ENCODE results near the gene ERBB4.

Gene ERBB4

DNA sequence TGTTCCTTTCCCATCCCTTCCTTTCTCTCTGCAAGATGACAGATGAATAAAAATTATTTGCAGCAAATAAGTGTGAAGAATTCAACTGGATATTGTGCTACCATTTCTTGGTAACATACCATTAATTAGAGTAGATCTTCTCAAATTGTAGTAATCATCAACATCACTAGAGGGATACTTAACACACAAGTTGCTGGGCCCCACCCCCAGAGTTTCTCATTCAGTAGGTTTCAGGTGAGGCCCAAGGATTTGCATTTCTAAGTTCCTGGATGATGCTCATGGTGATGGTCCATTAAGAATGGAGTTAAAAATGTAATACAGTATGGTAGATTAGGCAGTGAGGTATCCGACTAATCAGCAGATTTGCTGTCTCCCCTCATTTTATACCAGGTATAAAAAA is 594.0 kb downstream of the ERBB4 start:
- in situ Hi-C loops (cut with MboI; ENCODE audit: low sequenced_read_pairs) = no loop called here
- H3K27me3 ChIP-seq (ENCODE audit: low read depth) = no peaks in the 10 kb centered on the region
- no peaks in the 10 kb centered on the region for H3K9me3 ChIP-seq
- H3K4me3 ChIP-seq = no peak overlapping the region
- H3K36me3 ChIP-seq (replicated peaks) = no peaks in the 10 kb centered on the region
- no peak for DNase-seq (ENCODE audit: low spot score in 2 of 2)
- no peaks in the 10 kb centered on the region for H3K4me1 ChIP-seq

DNA sequence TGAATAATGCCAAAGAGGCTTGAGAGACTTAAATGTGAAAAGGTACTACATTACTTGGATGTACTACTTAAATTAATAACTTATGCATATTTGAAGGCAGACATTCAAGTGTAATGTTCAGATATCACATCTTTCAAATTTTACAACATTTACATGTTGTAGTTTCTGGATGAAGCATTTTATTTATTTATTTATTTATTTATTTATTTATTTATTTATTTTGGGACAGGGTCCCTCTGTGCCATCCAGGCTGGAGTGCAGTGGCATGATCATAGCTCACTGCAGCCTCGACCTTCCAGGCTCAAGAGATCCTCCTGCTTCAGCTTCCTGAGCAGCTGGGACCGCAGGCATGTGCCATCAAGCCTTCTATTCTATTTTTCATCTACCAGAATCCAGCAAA is 596.4 kb downstream of the ERBB4 start:
- in situ Hi-C loops (cut with MboI; ENCODE audit: low sequenced_read_pairs) = no loop called here
- H3K4me1 ChIP-seq = no peaks in the 10 kb centered on the region
- H3K4me3 ChIP-seq = no peak overlapping the region
- H3K27me3 ChIP-seq (ENCODE audit: low read depth) = no peaks in the 10 kb centered on the region
- no peaks in the 10 kb centered on the region for H3K9me3 ChIP-seq
- DNase-seq (ENCODE audit: low spot score in 2 of 2) = no peak
- H3K36me3 ChIP-seq (replicated peaks) = no peaks in the 10 kb centered on the region

DNA sequence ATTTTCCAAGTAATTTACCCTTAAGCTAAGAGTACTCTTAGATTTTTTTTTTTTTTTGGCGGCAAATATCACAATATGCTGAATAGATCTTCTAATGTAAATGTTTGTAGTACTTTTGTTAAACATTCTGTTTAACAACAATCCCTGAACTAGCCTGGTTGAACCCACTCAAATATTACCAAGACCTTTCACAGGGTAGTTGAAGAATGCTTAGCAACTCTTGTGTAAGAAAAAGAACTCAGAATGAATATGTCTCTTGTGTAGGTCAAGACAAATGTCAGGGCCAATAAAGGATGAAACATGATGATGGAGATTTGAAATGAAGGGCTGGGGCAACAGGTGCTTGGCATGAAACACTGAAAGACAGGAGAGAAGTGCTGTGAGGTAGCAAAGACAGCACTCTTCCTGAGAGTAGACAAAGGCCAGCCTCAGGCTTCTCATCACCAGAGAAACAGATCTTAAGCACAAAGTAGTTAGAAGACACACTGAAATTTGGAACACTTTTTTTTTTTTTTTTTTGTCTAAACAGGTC is 597.3 kb downstream of the ERBB4 start:
- H3K9me3 ChIP-seq = no peaks in the 10 kb centered on the region

DNA sequence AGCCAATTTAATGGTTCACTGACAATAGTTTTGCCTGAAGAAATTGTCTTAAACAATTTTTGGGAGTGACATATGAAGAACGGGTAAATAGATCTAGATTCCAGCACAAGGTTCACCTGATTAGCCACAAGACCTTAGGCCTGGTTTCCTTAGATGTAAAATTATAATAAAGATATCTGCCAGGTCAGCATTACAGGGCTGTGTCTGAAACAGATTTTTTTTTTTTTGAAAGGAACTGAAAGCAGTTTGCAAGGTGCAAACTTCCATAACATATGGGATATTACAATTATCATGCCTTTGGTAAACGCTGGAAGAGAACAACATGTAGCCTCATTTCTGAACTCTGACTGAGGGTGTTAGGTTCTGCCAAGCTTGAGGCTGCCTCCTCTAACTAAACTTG is 599.4 kb downstream of the ERBB4 start:
- in situ Hi-C loops (cut with MboI; ENCODE audit: low sequenced_read_pairs) = no loop called here
- DNase-seq (ENCODE audit: low spot score in 2 of 2) = no peak
- Histone ChIP-seq H3K9me3 (no peaks in the 10 kb centered on the region), H3K36me3 (replicated peaks) (no peaks in the 10 kb centered on the region), H3K4me1 (no peaks in the 10 kb centered on the region), H3K27me3 (ENCODE audit: low read depth) (no peaks in the 10 kb centered on the region), H3K4me3 (no peak overlapping the region)

More for the DNA sequence above, 597.3 kb downstream of the ERBB4 start:
- Histone ChIP-seq H3K4me1 (no peaks in the 10 kb centered on the region), H3K36me3 (replicated peaks) (no peaks in the 10 kb centered on the region), H3K4me3 (no peak overlapping the region), H3K27me3 (ENCODE audit: low read depth) (no peaks in the 10 kb centered on the region)
- DNase-seq (ENCODE audit: low spot score in 2 of 2) = no peak
- in situ Hi-C loops (cut with MboI; ENCODE audit: low sequenced_read_pairs) = no loop called here

DNA sequence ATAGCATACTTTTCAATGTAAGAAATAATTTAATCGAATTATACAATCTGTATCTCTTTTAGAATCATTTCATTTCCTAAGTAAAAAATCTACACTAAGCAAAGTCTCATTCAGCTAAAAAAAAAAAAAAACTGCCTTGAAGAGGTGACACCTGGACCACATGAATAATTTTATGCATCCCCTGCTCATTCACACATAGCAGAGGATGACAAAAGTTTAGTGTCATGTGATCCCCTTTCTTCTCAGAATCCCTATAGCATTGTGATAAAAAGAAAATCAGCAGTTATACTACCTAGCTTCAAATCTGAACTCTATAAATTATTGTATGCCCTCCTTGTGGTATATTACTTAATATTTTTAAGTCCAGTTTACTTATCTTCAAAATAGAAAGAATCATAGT is 603.8 kb downstream of the ERBB4 start:
- Histone ChIP-seq H3K36me3 (replicated peaks) (no peaks in the 10 kb centered on the region), H3K9me3 (no peaks in the 10 kb centered on the region), H3K4me1 (no peaks in the 10 kb centered on the region; the same call in 1 of the 2 replicates), H3K27me3 (ENCODE audit: low read depth) (no peaks in the 10 kb centered on the region), H3K4me3 (no peak overlapping the region)
- in situ Hi-C loops (cut with MboI; ENCODE audit: low sequenced_read_pairs) = no loop called here
- no peak for DNase-seq (ENCODE audit: low spot score in 2 of 2)

DNA sequence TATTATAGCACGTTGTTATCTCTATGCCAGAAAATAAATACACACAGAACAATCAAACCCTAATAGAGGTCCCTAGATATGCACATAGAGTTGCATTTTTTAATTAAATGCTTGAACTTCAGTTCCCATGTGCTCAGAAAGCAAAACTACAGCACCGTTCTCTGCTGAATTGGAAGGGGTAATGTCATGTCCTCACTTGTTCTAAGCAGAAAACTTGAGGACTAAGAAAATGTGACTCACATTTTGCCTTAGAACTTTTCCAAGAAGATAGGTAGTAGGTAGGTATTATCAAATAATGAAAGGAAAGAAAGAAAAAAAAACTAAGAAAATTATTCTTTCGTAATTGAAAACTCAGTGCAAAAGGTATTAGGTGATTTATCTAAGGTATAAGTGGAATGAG is 607.3 kb downstream of the ERBB4 start:
- no peak overlapping the region for H3K4me3 ChIP-seq

DNA sequence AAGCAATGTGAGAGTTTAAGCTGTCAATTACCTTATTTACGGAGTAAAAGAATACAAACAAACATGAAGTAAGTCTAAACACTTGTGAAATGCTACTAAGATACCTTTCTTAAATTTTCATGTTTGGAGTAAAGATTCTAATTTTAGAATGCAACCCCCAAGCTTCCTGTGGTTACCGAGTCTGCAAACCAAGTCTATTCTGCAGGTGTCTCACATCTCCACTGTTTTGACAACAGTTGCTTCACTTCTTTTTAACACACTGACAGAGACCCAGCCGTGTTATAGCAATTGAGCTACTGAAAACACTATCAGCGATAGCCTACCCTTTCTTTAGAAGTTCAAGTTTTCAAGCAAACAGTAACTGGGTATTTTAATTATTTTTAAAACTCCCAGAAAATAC is 608.3 kb downstream of the ERBB4 start:
- Histone ChIP-seq H3K4me1 (no peaks in the 10 kb centered on the region; the same call in 1 of the 2 replicates), H3K9me3 (no peaks in the 10 kb centered on the region), H3K27me3 (ENCODE audit: low read depth) (no peaks in the 10 kb centered on the region), H3K4me3 (no peak overlapping the region), H3K36me3 (replicated peaks) (no peaks in the 10 kb centered on the region)
- DNase-seq (ENCODE audit: low spot score in 2 of 2) = no peak
- in situ Hi-C loops (cut with MboI; ENCODE audit: low sequenced_read_pairs) = no loop called here

More for the DNA sequence above, 607.3 kb downstream of the ERBB4 start:
- Histone ChIP-seq H3K27me3 (ENCODE audit: low read depth) (no peaks in the 10 kb centered on the region), H3K36me3 (replicated peaks) (no peaks in the 10 kb centered on the region), H3K4me1 (no peaks in the 10 kb centered on the region; the same call in 1 of the 2 replicates), H3K9me3 (no peaks in the 10 kb centered on the region)
- in situ Hi-C loops (cut with MboI; ENCODE audit: low sequenced_read_pairs) = no loop called here
- DNase-seq (ENCODE audit: low spot score in 2 of 2) = no peak

DNA sequence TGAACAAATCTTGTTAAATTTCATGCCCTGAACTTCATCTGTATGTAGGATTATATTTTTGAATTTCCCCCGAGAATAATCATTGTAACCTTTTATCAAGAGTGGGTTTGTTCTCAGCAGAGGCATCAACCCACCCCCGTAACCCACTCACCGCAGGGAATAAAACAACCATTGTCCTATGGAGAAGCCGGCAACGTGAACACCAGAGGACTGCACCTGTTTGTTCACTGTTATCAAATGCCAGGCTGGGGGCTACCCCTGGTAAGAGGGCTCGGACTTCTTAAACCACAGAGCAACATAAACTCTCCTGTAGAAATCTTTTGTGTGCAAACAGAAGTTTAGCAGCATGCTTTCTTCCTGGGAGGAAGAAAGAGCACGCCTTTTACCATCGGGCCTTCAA is 610.4 kb downstream of the ERBB4 start:
- Histone ChIP-seq H3K4me1 (peaks cover 4% of the 10 kb centered on the region), H3K4me3 (no peak overlapping the region)
- in situ Hi-C loops (cut with MboI; ENCODE audit: low sequenced_read_pairs) = no loop called here

DNA sequence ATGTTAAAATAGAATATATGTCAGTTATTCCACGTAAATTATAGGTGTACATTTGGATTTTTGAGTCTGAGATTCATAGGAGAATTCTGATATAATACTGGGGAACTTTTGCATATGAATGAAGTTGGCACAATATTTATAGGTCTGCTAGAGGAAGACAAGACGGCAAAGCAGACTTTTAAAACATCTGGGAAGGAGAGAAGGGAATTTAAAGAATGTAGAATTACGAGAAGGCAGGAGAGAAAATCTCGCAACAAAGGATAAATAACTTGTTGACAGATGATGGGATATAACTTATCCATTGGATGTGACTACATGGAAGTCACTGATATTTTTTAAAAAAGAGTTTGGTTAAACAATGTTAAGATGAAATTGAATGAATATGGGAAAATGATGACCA is 615.6 kb downstream of the ERBB4 start:
- Histone ChIP-seq H3K36me3 (replicated peaks) (no peaks in the 10 kb centered on the region), H3K27me3 (ENCODE audit: low read depth) (no peaks in the 10 kb centered on the region), H3K9me3 (no peaks in the 10 kb centered on the region), H3K4me1 (peaks cover 12% of the 10 kb centered on the region), H3K4me3 (no peak overlapping the region)
- peak in 1 of 2 experiments; percentile 65 for DNase-seq (ENCODE audit: low spot score in 2 of 2)
- in situ Hi-C loops (cut with MboI; ENCODE audit: low sequenced_read_pairs) = no loop called here

More for the DNA sequence above, 610.4 kb downstream of the ERBB4 start:
- H3K27me3 ChIP-seq (ENCODE audit: low read depth) = no peaks in the 10 kb centered on the region
- no peak for DNase-seq (ENCODE audit: low spot score in 2 of 2)
- no peaks in the 10 kb centered on the region for H3K36me3 ChIP-seq (replicated peaks)
- no peaks in the 10 kb centered on the region for H3K9me3 ChIP-seq

DNA sequence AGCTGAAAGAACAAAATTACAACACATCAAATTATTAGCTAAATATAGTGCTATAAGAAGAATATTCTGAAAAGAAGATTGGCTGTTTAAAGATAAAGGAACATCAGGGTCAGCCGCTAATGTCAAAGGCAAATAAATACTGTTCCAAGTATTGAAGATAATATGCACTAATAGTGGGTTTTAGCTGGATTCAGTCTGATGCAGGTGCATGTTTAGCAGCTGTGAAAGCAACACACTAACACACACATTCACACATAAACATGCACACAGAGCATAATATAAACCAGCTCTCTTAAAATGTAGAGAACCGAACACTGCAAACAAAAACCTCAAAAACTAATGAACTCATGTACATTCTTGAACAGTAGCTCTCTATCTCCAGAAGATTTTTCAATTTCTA is 634.6 kb downstream of the ERBB4 start:
- H3K27me3 ChIP-seq (ENCODE audit: low read depth) = no peaks in the 10 kb centered on the region
- H3K36me3 ChIP-seq (replicated peaks) = no peaks in the 10 kb centered on the region
- DNase-seq (ENCODE audit: low spot score in 2 of 2) = no peak
- in situ Hi-C loops (cut with MboI; ENCODE audit: low sequenced_read_pairs) = no loop called here
- no peaks in the 10 kb centered on the region for H3K9me3 ChIP-seq
- H3K4me1 ChIP-seq = no peaks in the 10 kb centered on the region
- no peak overlapping the region for H3K4me3 ChIP-seq

DNA sequence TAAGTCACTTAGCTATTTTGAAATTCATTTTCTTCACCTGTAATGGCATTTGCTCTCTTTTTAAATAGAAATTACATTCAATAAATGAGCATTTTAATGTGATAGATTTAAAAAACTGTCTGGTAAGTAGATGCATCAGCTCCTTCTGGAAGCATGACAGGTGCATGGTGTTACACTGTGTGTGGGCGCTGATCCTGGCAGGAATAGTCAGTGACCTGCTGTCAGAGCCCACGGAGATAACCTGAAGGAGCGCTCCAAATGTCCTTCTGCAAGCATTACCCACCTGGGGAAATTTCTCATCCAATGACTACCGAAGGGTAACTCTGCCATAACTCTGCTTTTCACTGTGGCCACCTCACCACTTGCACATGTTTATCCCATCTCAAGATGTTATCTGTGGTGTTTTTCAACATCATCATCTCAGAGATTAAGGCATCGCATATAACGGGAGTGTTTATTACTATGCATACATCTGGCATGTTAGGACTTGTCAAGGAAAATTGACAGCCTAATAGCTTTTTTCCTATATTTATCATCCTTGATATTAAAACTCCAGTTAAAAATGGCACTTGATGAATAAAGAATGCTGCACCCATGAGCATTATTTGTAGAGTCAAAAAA is 637.3 kb downstream of the ERBB4 start:
- Histone ChIP-seq H3K27me3 (ENCODE audit: low read depth) (no peaks in the 10 kb centered on the region), H3K9me3 (no peaks in the 10 kb centered on the region), H3K4me3 (no peak overlapping the region), H3K36me3 (replicated peaks) (no peaks in the 10 kb centered on the region), H3K4me1 (no peaks in the 10 kb centered on the region)
- no peak for DNase-seq (ENCODE audit: low spot score in 2 of 2)
- in situ Hi-C loops (cut with MboI; ENCODE audit: low sequenced_read_pairs) = no loop called here

DNA sequence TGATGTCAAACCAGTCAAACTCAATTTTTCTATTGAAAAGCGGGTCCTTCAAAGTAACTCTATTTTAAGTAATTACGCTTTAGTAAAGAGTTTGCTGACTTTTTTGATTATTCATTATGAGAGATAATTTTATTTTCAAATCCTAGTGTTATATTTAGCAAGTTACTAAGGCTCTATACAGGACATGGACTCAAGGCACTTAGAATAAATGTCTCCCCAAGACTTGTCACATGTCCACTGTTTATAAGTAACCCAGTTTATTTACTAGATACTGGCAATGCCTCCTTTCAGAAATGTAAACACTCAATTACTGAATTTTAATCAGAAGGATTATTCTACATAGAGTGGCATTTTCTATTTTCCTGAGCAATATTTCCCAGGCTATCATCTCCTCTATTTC is 638.1 kb downstream of the ERBB4 start:
- in situ Hi-C loops (cut with MboI; ENCODE audit: low sequenced_read_pairs) = no loop called here
- Histone ChIP-seq H3K9me3 (no peaks in the 10 kb centered on the region), H3K4me1 (no peaks in the 10 kb centered on the region), H3K36me3 (replicated peaks) (no peaks in the 10 kb centered on the region), H3K4me3 (no peak overlapping the region), H3K27me3 (ENCODE audit: low read depth) (no peaks in the 10 kb centered on the region)
- DNase-seq (ENCODE audit: low spot score in 2 of 2) = no peak

DNA sequence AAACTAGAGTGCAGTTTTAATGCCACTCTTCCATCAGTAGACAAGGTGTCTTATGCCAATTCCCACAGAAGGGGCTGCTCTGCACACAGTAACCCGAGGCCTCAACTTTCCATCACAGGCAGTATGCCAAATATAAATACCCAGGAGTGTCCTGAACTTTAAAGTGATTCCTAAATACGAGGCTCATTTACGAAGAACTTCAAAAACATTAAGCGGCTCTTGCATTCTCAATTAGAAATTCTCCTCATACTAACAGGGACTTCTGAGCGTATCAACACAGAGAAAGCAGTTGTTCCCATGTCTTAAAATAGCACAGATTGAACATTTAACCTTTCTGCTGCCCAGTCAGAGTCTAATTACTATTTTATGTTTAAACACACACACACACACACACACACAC is 638.6 kb downstream of the ERBB4 start:
- no peak for DNase-seq (ENCODE audit: low spot score in 2 of 2)
- in situ Hi-C loops (cut with MboI; ENCODE audit: low sequenced_read_pairs) = no loop called here
- Histone ChIP-seq H3K4me1 (no peaks in the 10 kb centered on the region), H3K27me3 (ENCODE audit: low read depth) (no peaks in the 10 kb centered on the region), H3K9me3 (no peaks in the 10 kb centered on the region), H3K4me3 (no peak overlapping the region), H3K36me3 (replicated peaks) (no peaks in the 10 kb centered on the region)

DNA sequence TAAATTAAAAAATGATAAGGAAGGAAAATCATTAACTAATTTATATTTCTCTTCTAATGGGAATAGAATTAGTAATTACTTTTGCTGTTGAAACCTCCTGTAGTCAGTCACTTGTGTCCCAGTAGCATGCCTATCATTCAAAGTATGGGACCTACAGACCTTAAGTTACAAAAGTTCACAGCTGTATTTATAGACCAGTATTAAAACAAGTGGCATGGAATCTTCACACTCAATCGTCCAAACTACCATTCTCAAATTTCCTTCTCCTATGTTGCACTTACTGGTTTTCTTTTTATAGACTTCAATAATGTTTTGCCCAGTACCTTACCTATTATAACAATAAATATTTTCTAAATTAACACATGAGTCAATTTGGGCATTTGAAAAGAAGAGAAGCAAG is 639.9 kb downstream of the ERBB4 start:
- DNase-seq (ENCODE audit: low spot score in 2 of 2) = no peak
- Histone ChIP-seq H3K9me3 (no peaks in the 10 kb centered on the region), H3K4me3 (no peak overlapping the region), H3K4me1 (no peaks in the 10 kb centered on the region), H3K36me3 (replicated peaks) (no peaks in the 10 kb centered on the region), H3K27me3 (ENCODE audit: low read depth) (no peaks in the 10 kb centered on the region)
- in situ Hi-C loops (cut with MboI; ENCODE audit: low sequenced_read_pairs) = no loop called here

DNA sequence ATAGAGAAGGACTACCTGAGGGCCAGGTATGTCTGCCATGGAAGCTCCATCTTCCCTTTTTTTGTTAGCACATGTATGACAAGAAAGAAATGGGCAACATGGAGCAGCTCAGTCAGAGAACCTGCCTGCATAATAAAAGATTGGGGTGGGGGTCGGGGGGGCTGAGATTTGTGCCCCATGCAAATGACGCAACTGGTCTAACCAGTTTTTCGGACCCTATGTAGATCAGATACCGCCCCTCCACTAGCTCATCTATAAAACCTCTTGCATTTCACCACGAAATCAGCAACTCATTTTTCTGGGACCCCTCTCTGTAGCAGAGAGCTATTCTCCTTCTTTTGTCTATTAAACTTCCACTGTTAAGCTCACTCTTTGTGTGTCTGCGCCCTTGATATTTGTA is 657.2 kb downstream of the ERBB4 start:
- H3K27me3 ChIP-seq (ENCODE audit: low read depth) = no peaks in the 10 kb centered on the region
- no peak overlapping the region for H3K4me3 ChIP-seq
- H3K9me3 ChIP-seq = no peaks in the 10 kb centered on the region
- no peaks in the 10 kb centered on the region for H3K4me1 ChIP-seq
- in situ Hi-C loops (cut with MboI; ENCODE audit: low sequenced_read_pairs) = no loop called here
- DNase-seq (ENCODE audit: low spot score in 2 of 2) = no peak
- no peaks in the 10 kb centered on the region for H3K36me3 ChIP-seq (replicated peaks)

All from HAP-1 (cell line).